Adipocyte (in vitro differentiated cells): ENCODE results near the gene RHO.

ENCODE experiments used
- DNase-seq: peaks from one replicate; pipeline ENCODE4 v3.0.0-alpha.2; 2015; ENCODE audit warnings: low read depth
- H3K27me3 ChIP-seq: replicated peaks from 2 replicates; pipeline ENCODE4 v1.7.0; 2013; ENCODE audit warnings: mild to moderate bottlenecking, low read length, moderate library complexity; ENCODE audit not compliant: control insufficient read depth, insufficient read depth
- H3K36me3 ChIP-seq: 2 replicates; pipeline ENCODE4 v1.7.0; 2013; ENCODE audit warnings: low read length, mild to moderate bottlenecking, moderate library complexity; ENCODE audit not compliant: control insufficient read depth, insufficient read depth, severe bottlenecking
- H3K4me1 ChIP-seq: 2 replicates; pipeline ENCODE4 v1.7.0; 2013; ENCODE audit warnings: mild to moderate bottlenecking, low read length, moderate library complexity; ENCODE audit not compliant: control insufficient read depth, insufficient read depth
- H3K4me3 ChIP-seq: 2 replicates; pipeline ENCODE4 v1.7.0; 2013; ENCODE audit warnings: mild to moderate bottlenecking, low read length, moderate library complexity
- H3K9ac ChIP-seq: 2 replicates; pipeline ENCODE4 v1.7.0; 2013; ENCODE audit warnings: mild to moderate bottlenecking, low read length, moderate library complexity
- H3K9me3 ChIP-seq: 2 replicates; pipeline ENCODE4 v1.7.0; 2013; ENCODE audit warnings: mild to moderate bottlenecking, low read length, moderate library complexity; ENCODE audit not compliant: control insufficient read depth

Gene RHO

DNA sequence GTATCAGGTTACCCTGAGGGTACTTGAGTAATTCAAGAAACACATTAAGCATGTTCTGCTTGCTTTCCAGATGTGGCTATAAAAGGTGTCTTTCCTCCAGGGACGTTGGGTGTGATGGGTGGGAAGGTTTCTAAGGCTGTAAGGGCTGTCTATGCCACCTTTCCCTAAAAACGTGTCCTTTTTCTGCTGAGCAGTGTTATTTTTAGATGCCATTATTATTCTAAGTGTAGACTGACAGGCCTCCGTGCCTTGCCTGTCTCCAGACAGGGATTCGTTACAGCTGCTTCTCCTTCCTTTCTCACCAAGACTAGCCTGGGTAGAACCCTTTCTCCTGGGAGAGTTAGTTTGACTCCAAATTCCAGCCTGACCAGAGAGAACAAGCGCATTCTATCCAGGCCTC is 26.8 kb upstream of the RHO start:
- H3K4me3 ChIP-seq = no peak overlapping the region
- H3K4me1 ChIP-seq = peaks cover 57% of the 10 kb centered on the region
- H3K36me3 ChIP-seq = peaks cover 53% of the 10 kb centered on the region
- DNase-seq = no peak
- H3K9ac ChIP-seq = no peak overlapping the region
- no peaks in the 10 kb centered on the region for H3K9me3 ChIP-seq
- H3K27me3 ChIP-seq = no peaks in the 10 kb centered on the region

DNA sequence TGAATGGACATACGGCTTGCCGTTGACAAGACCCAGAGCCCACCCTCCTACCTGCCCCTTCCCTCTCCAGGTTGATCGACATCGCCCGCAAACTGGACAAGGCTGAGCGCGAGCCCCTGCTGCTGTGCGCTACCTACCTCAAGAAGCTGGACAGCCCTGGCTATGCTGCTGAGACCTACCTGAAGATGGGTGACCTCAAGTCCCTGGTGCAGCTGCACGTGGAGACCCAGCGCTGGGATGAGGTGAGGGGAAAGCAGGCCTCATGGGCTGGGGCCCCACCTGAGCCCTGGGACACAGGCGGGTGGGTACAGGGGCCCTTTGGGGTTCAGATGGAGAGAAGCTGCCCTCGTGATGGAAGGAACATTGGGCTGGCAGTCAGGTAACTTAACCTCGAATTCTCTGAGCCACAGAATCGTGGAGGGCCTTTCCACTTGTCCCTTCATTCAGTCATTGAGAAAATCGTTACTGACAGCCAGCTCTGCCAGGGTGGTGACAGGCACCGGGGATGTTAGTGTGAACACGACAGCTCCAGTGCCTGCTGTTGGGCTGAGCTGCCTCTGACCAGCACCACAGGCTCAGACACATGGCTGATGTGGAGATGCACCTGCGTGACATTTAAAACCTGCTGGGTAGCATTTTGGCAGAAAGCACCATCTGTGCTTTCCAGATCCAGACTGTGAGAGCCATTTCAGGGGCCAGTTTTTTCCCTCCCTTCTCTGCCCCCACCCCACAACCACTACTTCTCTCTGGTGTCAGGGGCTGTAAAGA is 25.6 kb upstream of the RHO start:
- Histone ChIP-seq H3K9me3 (no peaks in the 10 kb centered on the region), H3K27me3 (no peaks in the 10 kb centered on the region), H3K9ac (no peak overlapping the region), H3K4me3 (no peak overlapping the region), H3K4me1 (peaks cover 59% of the 10 kb centered on the region), H3K36me3 (peaks cover 51% of the 10 kb centered on the region)
- no peak for DNase-seq

DNA sequence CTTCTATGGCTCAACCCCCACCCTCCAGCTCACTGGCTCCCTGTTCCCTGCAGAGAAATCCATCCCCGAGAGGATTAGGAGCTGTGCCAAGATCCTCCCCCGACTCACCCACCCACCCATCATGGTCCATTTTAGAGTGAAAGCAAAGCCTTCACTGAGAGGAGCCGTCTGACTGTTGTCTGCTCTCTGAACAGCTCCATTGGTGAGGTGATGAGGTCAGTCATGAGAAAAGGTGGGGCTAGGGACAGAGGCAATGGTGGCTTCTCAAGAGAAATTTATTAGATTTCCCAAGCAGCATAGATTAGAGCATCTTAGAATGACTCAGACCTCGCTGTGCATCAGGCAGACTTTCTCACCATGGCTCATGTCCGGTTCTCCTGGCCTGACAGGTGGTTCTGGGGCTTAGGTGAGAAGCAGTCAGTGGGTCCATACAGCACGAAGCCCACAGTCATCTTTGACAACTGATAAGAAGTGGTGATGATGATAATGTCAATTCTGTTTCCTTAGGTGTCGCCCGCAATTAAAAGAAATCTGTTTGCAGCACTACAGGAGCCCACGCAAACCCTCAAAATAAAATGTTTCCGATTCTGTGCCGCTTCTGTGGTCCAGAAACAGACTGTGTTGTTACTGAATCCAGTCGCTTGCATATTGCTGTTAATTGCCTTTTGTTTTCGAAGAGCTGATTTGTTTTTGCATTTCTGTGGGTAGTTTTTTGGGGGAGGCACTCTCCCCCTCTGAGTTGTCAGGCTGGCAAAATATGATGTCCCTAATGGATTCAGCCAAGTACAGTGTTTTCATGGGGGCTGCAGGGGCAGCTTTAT is 24.8 kb upstream of the RHO start:
- no peak for DNase-seq

DNA sequence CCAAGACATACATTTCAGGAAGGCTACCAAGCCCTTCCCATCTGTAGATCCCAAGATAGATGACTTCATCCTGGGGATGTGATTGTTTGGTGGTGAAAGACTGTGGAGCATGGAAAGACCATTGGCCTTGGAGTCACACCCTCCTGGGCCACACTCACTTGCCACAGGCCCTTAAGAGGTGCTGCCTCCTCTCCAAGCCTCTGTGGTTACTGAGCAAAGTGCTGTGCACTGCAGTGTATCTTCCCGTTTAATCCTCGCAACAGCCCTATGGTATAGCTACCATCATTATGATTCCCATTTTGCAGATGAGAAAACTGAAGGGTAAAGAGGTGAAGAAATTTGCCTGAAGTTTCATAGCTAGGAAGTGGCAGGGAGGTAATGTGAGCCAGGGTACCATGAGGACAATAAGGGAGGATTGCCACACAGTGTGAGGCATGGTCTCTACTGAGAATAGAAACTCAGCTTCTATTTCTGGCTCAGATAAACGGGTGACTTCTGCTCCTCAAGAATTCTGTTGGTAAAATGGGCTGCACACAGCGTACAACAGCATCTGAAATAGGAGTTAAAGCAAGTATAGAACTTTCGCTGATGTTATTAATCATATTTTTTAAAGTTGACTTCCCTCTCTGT is 23.9 kb upstream of the RHO start:
- peaks cover 43% of the 10 kb centered on the region for H3K4me1 ChIP-seq
- no peaks in the 10 kb centered on the region for H3K27me3 ChIP-seq
- no peak for DNase-seq
- H3K9ac ChIP-seq = no peak overlapping the region
- H3K9me3 ChIP-seq = no peaks in the 10 kb centered on the region
- H3K4me3 ChIP-seq = no peak overlapping the region
- H3K36me3 ChIP-seq = peaks cover 64% of the 10 kb centered on the region

More for the DNA sequence above, 24.8 kb upstream of the RHO start:
- peaks cover 55% of the 10 kb centered on the region for H3K36me3 ChIP-seq
- H3K9ac ChIP-seq = no peak overlapping the region
- no peaks in the 10 kb centered on the region for H3K9me3 ChIP-seq
- H3K4me1 ChIP-seq = peaks cover 50% of the 10 kb centered on the region
- no peak overlapping the region for H3K4me3 ChIP-seq
- H3K27me3 ChIP-seq = no peaks in the 10 kb centered on the region

DNA sequence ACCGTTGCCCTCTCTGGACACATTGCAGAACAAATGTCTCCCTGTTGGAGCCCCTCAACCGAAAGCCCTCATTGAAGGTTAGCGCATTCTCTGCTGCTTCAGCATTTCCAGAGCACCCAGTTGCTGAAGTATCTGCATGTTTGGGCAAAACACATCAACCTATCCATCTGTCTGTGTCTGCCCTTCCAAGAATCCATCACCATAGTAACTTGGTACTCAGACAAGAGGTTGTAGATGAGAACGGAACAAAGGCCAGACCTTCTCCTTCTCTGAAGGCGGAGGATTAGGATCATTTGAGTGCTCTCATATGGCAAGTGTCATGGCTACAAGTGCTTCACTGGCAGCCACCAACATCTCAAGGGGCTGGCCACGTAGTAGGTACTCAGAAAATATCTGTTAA is 23.1 kb upstream of the RHO start:
- Histone ChIP-seq H3K4me1 (peaks cover 36% of the 10 kb centered on the region), H3K36me3 (peaks cover 66% of the 10 kb centered on the region), H3K27me3 (no peaks in the 10 kb centered on the region)

DNA sequence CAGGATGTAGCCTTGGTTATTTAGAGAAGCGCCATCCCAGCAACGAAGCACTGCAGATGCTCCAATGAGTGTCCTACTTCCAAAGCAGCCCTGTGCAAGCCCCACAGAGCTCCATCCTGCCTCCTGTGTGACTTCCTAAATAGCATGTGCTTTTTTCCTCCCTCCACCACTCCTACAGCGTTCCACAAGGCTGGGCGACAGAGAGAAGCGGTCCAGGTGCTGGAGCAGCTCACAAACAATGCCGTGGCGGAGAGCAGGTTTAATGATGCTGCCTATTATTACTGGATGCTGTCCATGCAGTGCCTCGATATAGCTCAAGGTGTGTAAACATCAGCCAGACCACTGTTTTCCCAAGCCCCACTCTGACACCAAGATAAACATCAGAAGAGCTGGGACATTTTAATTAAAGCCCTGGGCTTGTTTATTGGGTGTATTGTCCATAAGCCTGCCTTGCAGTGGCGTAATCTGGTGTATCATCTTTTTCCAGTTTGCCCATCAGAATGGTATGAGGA is 22.2 kb upstream of the RHO start:
- Histone ChIP-seq H3K9ac (no peak overlapping the region), H3K27me3 (no peaks in the 10 kb centered on the region), H3K36me3 (peaks cover 61% of the 10 kb centered on the region), H3K9me3 (no peaks in the 10 kb centered on the region), H3K4me3 (no peak overlapping the region), H3K4me1 (peaks cover 32% of the 10 kb centered on the region)
- DNase-seq = no peak

More for the DNA sequence above, 23.1 kb upstream of the RHO start:
- Histone ChIP-seq H3K9ac (no peak overlapping the region), H3K4me3 (no peak overlapping the region), H3K9me3 (no peaks in the 10 kb centered on the region)
- no peak for DNase-seq

DNA sequence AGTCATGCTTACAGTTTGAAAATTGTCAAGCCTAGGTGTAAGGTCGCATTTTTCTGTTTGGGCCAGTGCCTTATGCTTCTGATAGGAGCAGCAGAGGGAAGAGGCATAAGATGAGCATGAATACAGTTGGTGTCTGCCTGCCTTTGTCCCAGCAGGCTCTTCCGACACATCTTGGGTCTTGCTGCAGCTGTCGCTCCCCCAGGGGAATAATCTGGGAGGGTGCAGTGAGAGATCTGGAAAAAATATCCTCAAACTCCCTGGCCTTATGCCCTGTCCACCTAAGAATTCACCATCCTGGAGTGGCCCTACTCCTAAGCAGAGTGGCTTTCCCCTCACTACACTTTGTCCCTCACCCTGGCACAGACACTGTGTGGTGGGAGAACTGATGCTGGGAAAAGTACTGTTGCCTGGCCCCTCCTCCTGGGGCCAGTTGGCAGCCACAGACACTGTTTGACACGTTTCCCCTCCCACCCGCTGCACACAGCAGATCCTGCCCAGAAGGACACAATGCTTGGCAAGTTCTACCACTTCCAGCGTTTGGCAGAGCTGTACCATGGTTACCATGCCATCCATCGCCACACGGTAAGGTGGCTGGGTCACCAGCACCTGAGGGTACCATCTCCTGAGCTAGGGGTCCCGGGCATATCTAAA is 21.1 kb upstream of the RHO start:
- H3K9ac ChIP-seq = no peak overlapping the region
- DNase-seq = no peak
- H3K27me3 ChIP-seq = no peaks in the 10 kb centered on the region
- H3K9me3 ChIP-seq = no peaks in the 10 kb centered on the region
- peaks cover 32% of the 10 kb centered on the region for H3K4me1 ChIP-seq
- no peak overlapping the region for H3K4me3 ChIP-seq
- H3K36me3 ChIP-seq = peaks cover 66% of the 10 kb centered on the region

DNA sequence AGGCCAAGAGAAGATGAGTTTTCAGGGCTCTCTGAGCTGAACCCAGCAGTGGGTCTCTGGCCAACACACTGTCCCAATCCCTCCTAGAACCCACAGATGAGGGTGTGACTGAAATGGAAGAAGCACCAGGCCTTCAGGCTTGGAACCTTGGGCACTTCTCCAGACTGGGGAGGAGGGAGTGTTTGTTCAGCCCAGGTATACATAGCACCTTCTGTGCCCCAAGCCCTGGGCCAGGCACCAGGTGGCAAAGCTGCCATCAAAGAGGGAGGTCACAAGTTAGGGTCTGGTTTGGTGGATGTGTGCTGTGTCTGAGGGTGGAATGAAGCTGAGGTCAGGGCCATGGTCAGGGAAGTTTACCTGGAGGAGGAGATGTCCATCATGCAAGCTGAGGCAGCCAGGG is 15.8 kb upstream of the RHO start:
- Histone ChIP-seq H3K4me3 (no peak overlapping the region), H3K36me3 (peaks cover 74% of the 10 kb centered on the region), H3K9me3 (no peaks in the 10 kb centered on the region), H3K27me3 (no peaks in the 10 kb centered on the region), H3K9ac (no peak overlapping the region), H3K4me1 (peaks cover 5% of the 10 kb centered on the region)
- no peak for DNase-seq

DNA sequence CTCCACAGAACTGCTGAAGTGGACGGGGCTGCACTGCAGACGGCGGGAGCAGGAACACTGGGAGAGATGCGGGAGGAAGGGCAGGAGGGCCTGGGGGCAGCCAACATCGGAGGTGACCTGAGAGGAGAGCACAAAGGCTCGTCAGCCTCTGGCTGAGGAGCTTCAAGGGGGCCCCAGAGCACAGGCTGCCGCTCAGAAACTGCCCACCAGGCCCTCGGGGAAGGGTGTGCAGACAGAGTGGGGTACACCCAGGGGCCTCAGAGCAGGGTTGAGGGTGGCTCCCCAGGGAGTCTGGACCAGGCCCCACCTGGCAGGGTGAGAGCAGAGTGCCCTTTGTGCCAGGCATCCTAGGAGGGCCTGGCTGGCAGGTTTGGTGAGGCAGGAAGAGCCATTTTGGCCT is 14.7 kb upstream of the RHO start:
- Histone ChIP-seq H3K4me3 (no peak overlapping the region), H3K9ac (no peak overlapping the region), H3K27me3 (no peaks in the 10 kb centered on the region), H3K4me1 (peaks cover 8% of the 10 kb centered on the region), H3K36me3 (peaks cover 69% of the 10 kb centered on the region), H3K9me3 (no peaks in the 10 kb centered on the region)
- DNase-seq = no peak

DNA sequence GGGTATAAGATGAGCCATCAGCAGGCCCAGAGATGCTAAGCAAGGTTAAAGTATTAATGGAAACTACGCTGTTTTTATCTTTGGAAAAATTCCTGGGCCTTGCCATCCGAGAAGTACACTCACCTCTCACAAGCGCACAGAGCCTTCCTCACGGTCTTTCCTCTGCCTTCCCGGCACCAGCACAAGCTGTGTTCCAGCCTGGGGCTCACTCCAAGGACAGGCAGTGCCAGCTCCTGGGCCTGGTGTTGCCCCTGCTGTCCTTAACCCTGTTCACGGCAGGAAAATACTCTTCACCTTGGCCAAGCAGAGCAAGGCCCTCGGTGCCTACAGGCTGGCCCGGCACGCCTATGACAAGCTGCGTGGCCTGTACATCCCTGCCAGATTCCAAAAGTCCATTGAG is 14.3 kb upstream of the RHO start:
- Histone ChIP-seq H3K9me3 (no peaks in the 10 kb centered on the region), H3K9ac (no peak overlapping the region), H3K4me1 (peaks cover 8% of the 10 kb centered on the region), H3K27me3 (no peaks in the 10 kb centered on the region), H3K4me3 (no peak overlapping the region), H3K36me3 (peaks cover 65% of the 10 kb centered on the region)
- DNase-seq = no peak

DNA sequence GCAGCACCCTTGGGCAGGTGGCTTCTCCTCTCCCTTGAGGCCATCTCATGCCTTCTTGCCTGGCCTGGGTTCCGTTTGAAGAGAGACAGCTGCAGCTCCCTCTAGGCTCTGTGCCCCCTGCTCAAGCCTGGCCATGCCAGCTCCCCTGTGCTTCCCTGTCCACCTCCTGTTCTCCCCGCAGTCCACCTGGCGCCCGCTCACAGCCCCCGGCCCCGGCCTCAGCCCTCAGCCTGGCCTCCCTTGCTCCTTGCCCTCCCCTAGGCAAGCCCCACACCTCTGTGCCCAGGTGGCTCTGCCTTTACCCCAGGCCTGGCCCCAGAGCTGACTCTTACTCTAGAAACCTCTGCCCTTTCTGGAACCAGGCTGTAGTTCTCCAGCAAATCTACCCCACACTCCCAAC is 13.9 kb upstream of the RHO start:
- Histone ChIP-seq H3K9me3 (no peaks in the 10 kb centered on the region), H3K4me1 (peaks cover 8% of the 10 kb centered on the region), H3K36me3 (peaks cover 63% of the 10 kb centered on the region), H3K27me3 (no peaks in the 10 kb centered on the region), H3K4me3 (no peak overlapping the region), H3K9ac (no peak overlapping the region)
- DNase-seq = no peak
